Gastrocnemius medialis (tissue), 4 donors: ENCODE measurements around the gene TMIGD1.
A peak's percentile ranks its signal among the peaks of the same experiment; 100 is the strongest.

Source experiments
- CTCF ChIP-seq, 5 experiments: fragments of 450-650 bp in 3 of 5; fragments of 200-600 bp in 2 of 5; sonication (generic) in 2 of 5; IDR thresholded peaks in 4 of 5; conservative IDR thresholded peaks in 1 of 5; 1 replicate in 4 of 5; 2 replicates in 1 of 5; pipeline ENCODE4 v1.5.1; 2016 to 2019; ENCODE audit warnings: antibody characterized with exemption in 5 of 5, mild to moderate bottlenecking in 3 of 5, moderate library complexity in 3 of 5
- POLR2A ChIP-seq, 2 donors: fragments of 450-650 bp; IDR thresholded peaks; one replicate each; pipeline ENCODE4 v1.6.1; 2017; ENCODE audit warnings: antibody characterized with exemption in 2 of 2, mild to moderate bottlenecking in 2 of 2, moderate library complexity in 2 of 2

- TF ChIP-seq CTCF (IDR thresholded peaks at IDR 0.05 in 4 of 5, conservative IDR thresholded peaks at IDR 0.05 in 1 of 5) (peak in 2 of 5 experiments; percentile 14 to 33), POLR2A (IDR thresholded peaks at IDR 0.05) (no peak)
Measured at GRCh38 chr17:30378241-30378824, 44.5 kb upstream of the TMIGD1 start.
